ENCODE measurements around the gene TNRC6C. TPM values are rescaled to one million over a fixed set of nuclear protein-coding genes. Genes with fewer than 3 reads are reported as not detected.

TNRC6C gene
- total and polyA plus RNA-seq, 2 of the 13 experiments (the other 11 are each of a cell fraction or from before 2014, with no cell fraction given): 0.66 to 4.9 TPM

DNA sequence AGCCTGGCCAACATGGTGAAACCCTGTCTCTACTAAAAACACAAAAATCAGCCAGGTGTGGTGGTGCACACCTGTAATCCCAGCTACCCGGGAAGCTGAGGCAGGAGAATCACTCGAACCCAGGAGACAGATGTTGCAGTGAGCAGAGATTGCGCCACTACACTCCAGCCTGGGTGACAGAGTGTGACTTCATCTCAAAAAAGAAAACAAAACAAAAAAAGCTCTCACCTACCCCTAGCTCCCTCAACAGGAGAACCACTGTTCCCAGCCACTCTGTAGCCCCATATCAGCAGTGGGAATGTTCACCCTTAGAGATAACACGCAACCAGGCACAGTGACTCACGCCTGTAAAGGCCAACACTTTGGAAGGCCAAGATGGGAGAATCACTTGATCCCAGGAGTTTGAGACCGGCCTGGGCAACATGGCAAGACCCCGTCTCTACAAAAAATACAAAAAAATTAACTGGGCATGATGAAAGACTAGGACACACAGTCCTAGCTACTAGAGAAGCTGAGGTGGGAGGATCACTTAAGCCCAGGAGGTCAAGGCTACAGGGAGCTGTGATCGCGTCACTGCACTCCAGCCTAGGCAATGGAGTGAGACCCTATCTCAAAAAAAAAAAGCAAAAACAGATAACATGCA lies 177.5 kb downstream of the TNRC6C start (continued):
- TF ChIP-seq ZFP36L1 (CRISPR knock-in tag; IDR thresholded peaks at IDR 0.05) (peak; percentile 21; the same call in 1 of the 2 replicates), ZNF644 (CRISPR knock-in tag; IDR thresholded peaks at IDR 0.05; ENCODE audit: low read depth) (0 out of 2 replicates have a peak, but pooled peaks have one; percentile 21), ZSCAN21 (CRISPR knock-in tag; IDR thresholded peaks at IDR 0.05; ENCODE audit: borderline replicate concordance) (0 out of 2 replicates have a peak, but pooled peaks have one; percentile 1), TP53 (CRISPR knock-in tag; conservative IDR thresholded peaks at IDR 0.05) (no peak), CREB1 (IDR thresholded peaks at IDR 0.05) (peak; percentile 51; the same call in 1 of the 2 replicates), CREB1 (CRISPR knock-in tag; IDR thresholded peaks at IDR 0.05) (no peak), CEBPG (CRISPR knock-in tag; IDR thresholded peaks at IDR 0.05) (peak; percentile 51; the same call in 1 of the 2 replicates), ZBTB3 (CRISPR knock-in tag; IDR thresholded peaks at IDR 0.05; ENCODE audit: borderline replicate concordance, low read depth) (no peak), YY1 (IDR thresholded peaks at IDR 0.05; ENCODE audit: insufficient read depth, insufficient replicate concordance, low read depth, low read length) (no peak), NFYC (CRISPR knock-in tag; IDR thresholded peaks at IDR 0.05) (no peak), HDAC1 (CRISPR knock-in tag; IDR thresholded peaks at IDR 0.05) (peak; percentile 39; the same call in 1 of the 2 replicates)
- TF ChIP-seq, protein P1, sequence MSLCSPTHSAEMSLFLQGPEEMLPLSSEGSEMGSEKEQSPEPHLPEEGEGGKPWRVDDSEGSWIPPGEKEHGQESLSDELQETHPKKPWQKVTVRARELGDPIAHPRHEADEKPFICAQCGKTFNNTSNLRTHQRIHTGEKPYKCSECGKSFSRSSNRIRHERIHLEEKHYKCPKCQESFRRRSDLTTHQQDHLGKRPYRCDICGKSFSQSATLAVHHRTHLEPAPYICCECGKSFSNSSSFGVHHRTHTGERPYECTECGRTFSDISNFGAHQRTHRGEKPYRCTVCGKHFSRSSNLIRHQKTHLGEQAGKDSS (CRISPR knock-in tag; IDR thresholded peaks at IDR 0.05; ENCODE audit: borderline replicate concordance, low read depth): 0 out of 2 replicates have a peak, but pooled peaks have one; percentile 23
- TF ChIP-seq, protein P2, sequence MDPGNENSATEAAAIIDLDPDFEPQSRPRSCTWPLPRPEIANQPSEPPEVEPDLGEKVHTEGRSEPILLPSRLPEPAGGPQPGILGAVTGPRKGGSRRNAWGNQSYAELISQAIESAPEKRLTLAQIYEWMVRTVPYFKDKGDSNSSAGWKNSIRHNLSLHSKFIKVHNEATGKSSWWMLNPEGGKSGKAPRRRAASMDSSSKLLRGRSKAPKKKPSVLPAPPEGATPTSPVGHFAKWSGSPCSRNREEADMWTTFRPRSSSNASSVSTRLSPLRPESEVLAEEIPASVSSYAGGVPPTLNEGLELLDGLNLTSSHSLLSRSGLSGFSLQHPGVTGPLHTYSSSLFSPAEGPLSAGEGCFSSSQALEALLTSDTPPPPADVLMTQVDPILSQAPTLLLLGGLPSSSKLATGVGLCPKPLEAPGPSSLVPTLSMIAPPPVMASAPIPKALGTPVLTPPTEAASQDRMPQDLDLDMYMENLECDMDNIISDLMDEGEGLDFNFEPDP (CRISPR knock-in tag; conservative IDR thresholded peaks at IDR 0.05): 0 out of 2 replicates have a peak, but pooled peaks have one; percentile 86
- TF ChIP-seq, protein P3, sequence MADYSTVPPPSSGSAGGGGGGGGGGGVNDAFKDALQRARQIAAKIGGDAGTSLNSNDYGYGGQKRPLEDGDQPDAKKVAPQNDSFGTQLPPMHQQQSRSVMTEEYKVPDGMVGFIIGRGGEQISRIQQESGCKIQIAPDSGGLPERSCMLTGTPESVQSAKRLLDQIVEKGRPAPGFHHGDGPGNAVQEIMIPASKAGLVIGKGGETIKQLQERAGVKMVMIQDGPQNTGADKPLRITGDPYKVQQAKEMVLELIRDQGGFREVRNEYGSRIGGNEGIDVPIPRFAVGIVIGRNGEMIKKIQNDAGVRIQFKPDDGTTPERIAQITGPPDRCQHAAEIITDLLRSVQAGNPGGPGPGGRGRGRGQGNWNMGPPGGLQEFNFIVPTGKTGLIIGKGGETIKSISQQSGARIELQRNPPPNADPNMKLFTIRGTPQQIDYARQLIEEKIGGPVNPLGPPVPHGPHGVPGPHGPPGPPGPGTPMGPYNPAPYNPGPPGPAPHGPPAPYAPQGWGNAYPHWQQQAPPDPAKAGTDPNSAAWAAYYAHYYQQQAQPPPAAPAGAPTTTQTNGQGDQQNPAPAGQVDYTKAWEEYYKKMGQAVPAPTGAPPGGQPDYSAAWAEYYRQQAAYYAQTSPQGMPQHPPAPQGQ (CRISPR knock-in tag; IDR thresholded peaks at IDR 0.05; ENCODE audit: borderline replicate concordance): peak; percentile 26; the same call in 1 of the 2 replicates
